DOHH2 (cell line): Measurements from ENCODE around the gene HACL1.

Source experiments
- H3F3A ChIP-seq: fragments of 200-600 bp; sonication (generic), shearing (Covaris generic); 2 replicates; pipeline ENCODE4 v1.6.0; 2016; ENCODE audit warnings: antibody characterized with exemption, mild to moderate bottlenecking; ENCODE audit not compliant: control insufficient read depth, insufficient read depth
- H3K27ac ChIP-seq: fragments of 200-600 bp; sonication (generic); 2 replicates; pipeline ENCODE4 v1.5.1; 2014; ENCODE audit warnings: low read depth, mild to moderate bottlenecking, low read length, moderate library complexity
- H3K27me3 ChIP-seq: fragments of 200-600 bp; sonication (generic); 2 replicates; pipeline ENCODE4 v1.6.1; 2014; ENCODE audit warnings: mild to moderate bottlenecking, low read length, mixed read lengths; ENCODE audit not compliant: control insufficient read depth
- H3K36me3 ChIP-seq: fragments of 200-600 bp; sonication (generic); 2 replicates; pipeline ENCODE4 v1.6.1; 2014; ENCODE audit warnings: mild to moderate bottlenecking, low read length, moderate library complexity, mixed read lengths; ENCODE audit not compliant: control insufficient read depth
- H3K4me1 ChIP-seq: fragments of 200-600 bp; sonication (generic); 2 replicates; pipeline ENCODE4 v1.6.1; 2014; ENCODE audit warnings: mild to moderate bottlenecking, low read length, mixed read lengths; ENCODE audit not compliant: control insufficient read depth
- H3K4me2 ChIP-seq: fragments of 200-600 bp; sonication (generic); 2 replicates; pipeline ENCODE4 v1.6.0; 2014; ENCODE audit warnings: mild to moderate bottlenecking, low read length, moderate library complexity
- H3K4me3 ChIP-seq: fragments of 200-600 bp; sonication (generic); 2 replicates; pipeline ENCODE4 v1.5.1; 2014; ENCODE audit warnings: mild to moderate bottlenecking, low read length, mixed read lengths
- H3K79me2 ChIP-seq: fragments of 200-600 bp; sonication (generic); 2 replicates; pipeline ENCODE4 v1.6.1; 2014; ENCODE audit warnings: mild to moderate bottlenecking, low read length, mixed read lengths; ENCODE audit not compliant: control insufficient read depth
- H3K9me2 ChIP-seq: fragments of 200-600 bp; sonication (generic); replicated peaks from 2 replicates; pipeline ENCODE4 v1.6.1; 2014; ENCODE audit warnings: mild to moderate bottlenecking, low read length, mixed read lengths; ENCODE audit not compliant: control insufficient read depth
- H3K9me3 ChIP-seq: fragments of 200-600 bp; sonication (generic); 2 replicates; pipeline ENCODE4 v1.6.1; 2014; ENCODE audit warnings: antibody characterized with exemption, low read length, mixed read lengths; ENCODE audit not compliant: control insufficient read depth, insufficient read depth
- H4K20me1 ChIP-seq: fragments of 200-600 bp; sonication (generic); 2 replicates; pipeline ENCODE4 v1.6.0; 2014; ENCODE audit warnings: low read depth, mild to moderate bottlenecking, antibody characterized with exemption, low read length, moderate library complexity; ENCODE audit not compliant: control insufficient read depth, insufficient read depth
- CTCF ChIP-seq: fragments of 200-600 bp; sonication (generic); IDR thresholded peaks from one replicate; pipeline ENCODE4 v1.5.1; 2014; ENCODE audit warnings: antibody characterized with exemption, mild to moderate bottlenecking, low read depth, low read length; ENCODE audit not compliant: poor library complexity, severe bottlenecking
- EZH2phosphoT487 ChIP-seq: fragments of 200-600 bp; sonication (generic); IDR thresholded peaks from 2 replicates; pipeline ENCODE4 v1.6.1; 2017; ENCODE audit warnings: borderline replicate concordance, mild to moderate bottlenecking, antibody characterized with exemption, low read length, moderate library complexity, mixed read lengths

HACL1 gene

GRCh38 chr3:15549846-15550245 lies 51.5 kb downstream of the HACL1 start:
- Histone ChIP-seq H3K4me3 (no peak overlapping the region), H4K20me1 (no peaks in the 10 kb centered on the region), H3K4me1 (no peaks in the 10 kb centered on the region), H3K9me2 (no peaks in the 10 kb centered on the region), H3K9me3 (no peaks in the 10 kb centered on the region), H3F3A (no peaks in the 10 kb centered on the region), H3K27me3 (no peaks in the 10 kb centered on the region), H3K79me2 (no peaks in the 10 kb centered on the region), H3K36me3 (no peaks in the 10 kb centered on the region), H3K4me2 (no peak overlapping the region), H3K27ac (no peak overlapping the region)
- TF ChIP-seq EZH2phosphoT487 = no peak
- TF ChIP-seq CTCF = no peak

GRCh38 chr3:15542614-15543013 lies 58.8 kb downstream of the HACL1 start:
- Histone ChIP-seq H3K4me2 (no peak overlapping the region), H3K4me1 (no peaks in the 10 kb centered on the region), H3K4me3 (no peak overlapping the region), H3K9me3 (no peaks in the 10 kb centered on the region), H3K36me3 (no peaks in the 10 kb centered on the region), H4K20me1 (no peaks in the 10 kb centered on the region), H3K27ac (no peak overlapping the region), H3K9me2 (no peaks in the 10 kb centered on the region), H3K79me2 (no peaks in the 10 kb centered on the region), H3K27me3 (peaks cover 11% of the 10 kb centered on the region), H3F3A (no peaks in the 10 kb centered on the region)
- no peak for TF ChIP-seq CTCF
- no peak for TF ChIP-seq EZH2phosphoT487

GRCh38 chr3:15541371-15541770 lies 60.0 kb downstream of the HACL1 start:
- H3K4me1 ChIP-seq = peaks cover 4% of the 10 kb centered on the region
- TF ChIP-seq EZH2phosphoT487 = no peak
- no peak for TF ChIP-seq CTCF
- peaks cover 11% of the 10 kb centered on the region for H3K27me3 ChIP-seq
- H3K36me3 ChIP-seq = no peaks in the 10 kb centered on the region
- H3K9me3 ChIP-seq = no peaks in the 10 kb centered on the region
- no peaks in the 10 kb centered on the region for H3F3A ChIP-seq
- no peaks in the 10 kb centered on the region for H3K9me2 ChIP-seq
- no peaks in the 10 kb centered on the region for H3K79me2 ChIP-seq
- H3K27ac ChIP-seq = no peak overlapping the region
- no peaks in the 10 kb centered on the region for H4K20me1 ChIP-seq
- H3K4me3 ChIP-seq = no peak overlapping the region
- no peak overlapping the region for H3K4me2 ChIP-seq

- TF ChIP-seq EZH2phosphoT487 (no peak), CTCF (no peak)
- H3K9me3 ChIP-seq = no peaks in the 10 kb centered on the region
- peaks cover 11% of the 10 kb centered on the region for H3K27me3 ChIP-seq
- no peak overlapping the region for H3K4me3 ChIP-seq
- H3K27ac ChIP-seq = no peak overlapping the region
- no peaks in the 10 kb centered on the region for H3K36me3 ChIP-seq
- no peak overlapping the region for H3K4me2 ChIP-seq
- H3K79me2 ChIP-seq = no peaks in the 10 kb centered on the region
- H3F3A ChIP-seq = no peaks in the 10 kb centered on the region
- no peaks in the 10 kb centered on the region for H3K9me2 ChIP-seq
- peaks cover 4% of the 10 kb centered on the region for H3K4me1 ChIP-seq
- H4K20me1 ChIP-seq = no peaks in the 10 kb centered on the region
Measured at GRCh38 chr3:15539066-15539465, 62.3 kb downstream of the HACL1 start.
